Breast epithelium (tissue), 4 donors: ENCODE data around the gene ENG. TPM values are rescaled to one million over a fixed set of nuclear protein-coding genes. Genes with fewer than 3 reads are reported as not detected.

Experiments
- DNase-seq, 2 donors: peaks; one replicate each; pipeline ENCODE4 v3.0.0-alpha.2; 2019; ENCODE audit warnings: low spot score in 2 of 2
- H3K27ac ChIP-seq, 2 donors: fragments of 200-600 bp; sonication (generic) in 1 of 2; one replicate each; pipeline ENCODE4 v1.5.1; 2016 to 2019; ENCODE audit warnings: mild to moderate bottlenecking in 1 of 2
- H3K27me3 ChIP-seq, 2 donors: fragments of 200-600 bp; sonication (generic) in 1 of 2; one replicate each; pipeline versions ENCODE4 v1.5.1 to v1.6.0; 2017 to 2019; ENCODE audit warnings: control low read depth in 1 of 2, mild to moderate bottlenecking in 1 of 2
- H3K36me3 ChIP-seq: fragments of 200-600 bp; one replicate; pipeline ENCODE4 v1.5.1; 2019
- H3K4me1 ChIP-seq, 2 donors: fragments of 200-600 bp; sonication (generic); one replicate each; pipeline ENCODE4 v1.5.1; 2016 to 2019; ENCODE audit warnings: control low read depth in 1 of 2
- H3K4me3 ChIP-seq, 3 donors: fragments of 200-600 bp; sonication (generic); 1 replicate in 2 of 3; 2 replicates in 1 of 3; pipeline ENCODE4 v1.5.1; 2016 to 2019; ENCODE audit warnings: mild to moderate bottlenecking in 3 of 3, moderate library complexity in 2 of 3
- H3K9me3 ChIP-seq, 2 donors: fragments of 200-600 bp; sonication (generic) in 1 of 2; one replicate each; pipeline ENCODE4 v1.5.1; 2016 to 2019; ENCODE audit warnings: control low read depth in 1 of 2
- CTCF ChIP-seq, 3 donors: fragments of 450-650 bp; IDR thresholded peaks; one replicate each; pipeline ENCODE4 v1.5.1; 2016 to 2017; ENCODE audit warnings: antibody characterized with exemption in 3 of 3, mild to moderate bottlenecking in 3 of 3, moderate library complexity in 3 of 3
- POLR2A ChIP-seq: fragments of 450-650 bp; IDR thresholded peaks from one replicate; pipeline ENCODE4 v1.6.1; 2016; ENCODE audit warnings: antibody characterized with exemption, mild to moderate bottlenecking, moderate library complexity
- POLR2AphosphoS5 ChIP-seq, 3 donors: sonication (generic); formaldehyde crosslinking; IDR thresholded peaks; one replicate each; pipeline ENCODE4 v1.6.1; 2017; ENCODE audit warnings: antibody characterized with exemption in 3 of 3
- intact Hi-C: fragments of 100-400 bp; cut with DNase I; formaldehyde crosslinking; loops from one replicate; pipeline ENCODE4 v1.15.1; 2023; ENCODE audit warnings: low total_unique reads
- total RNA-seq, 3 donors: library from RNA; depleted of rRNA; stranded (reverse); fragments of >200 nt; gene quantifications; one replicate each; pipeline ENCODE4 v1.1.0, GENCODE V29; 2016

ENG gene
- total RNA-seq, 3 donors from 2014 or later = 21.5 to 50.8 (median 30.9) TPM

GRCh38 chr9:127805620-127806019 is 48.8 kb downstream of the ENG start:
- no peak overlapping the region for H3K4me3 ChIP-seq
- intact Hi-C loops = no loop called here
- peaks cover 9 to 10% of the 10 kb centered on the region in 2 donors for H3K4me1 ChIP-seq
- no peaks in the 10 kb centered on the region for H3K9me3 ChIP-seq
- no peak overlapping the region for H3K27ac ChIP-seq
- H3K36me3 ChIP-seq = peaks cover 4% of the 10 kb centered on the region
- no peak for TF ChIP-seq POLR2A
- TF ChIP-seq CTCF (IDR thresholded peaks at IDR 0.05) = no peak
- no peak for TF ChIP-seq POLR2AphosphoS5 (IDR thresholded peaks at IDR 0.05)
- no peaks in the 10 kb centered on the region for H3K27me3 ChIP-seq
- no peak for DNase-seq

DNA sequence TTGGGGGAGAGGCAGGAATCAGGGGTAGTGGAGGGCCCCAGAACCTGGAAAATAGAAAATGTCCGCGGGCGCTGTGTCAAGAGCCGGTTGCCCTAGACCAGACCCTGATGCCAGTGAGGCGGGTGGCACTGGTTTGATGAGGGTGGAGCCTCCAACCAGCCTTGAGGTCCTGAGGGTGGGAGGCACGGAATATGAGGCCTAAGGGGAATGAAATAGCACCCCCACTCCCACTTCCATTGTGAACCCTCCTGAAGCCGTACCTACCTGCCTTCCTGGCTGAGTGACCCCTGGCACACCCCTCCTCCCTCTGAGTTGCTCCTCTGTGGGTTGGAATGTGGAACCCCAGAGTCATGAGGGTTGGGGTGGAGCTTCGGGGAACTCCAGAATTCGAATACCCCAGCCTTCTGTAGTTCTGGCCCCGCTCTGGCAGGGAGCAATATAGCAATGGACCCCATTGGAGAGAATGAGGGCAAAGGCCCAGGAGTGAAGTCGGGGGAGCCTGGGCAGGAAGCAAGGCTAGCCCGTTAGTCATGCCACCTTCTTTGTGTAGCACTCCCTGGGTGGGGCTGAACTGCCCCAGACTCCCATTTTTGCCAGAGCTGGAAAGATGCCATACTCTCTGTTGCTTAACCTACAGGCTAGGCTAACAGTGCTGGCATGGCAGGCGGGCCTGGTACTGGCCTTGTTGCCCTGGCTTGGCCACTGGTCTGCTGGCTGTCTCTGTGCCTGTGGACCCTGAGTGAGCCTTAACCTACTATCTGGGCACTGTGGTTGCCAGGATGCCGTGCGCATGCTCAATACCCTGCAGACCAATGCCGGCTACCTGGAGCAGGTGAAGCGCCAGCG is 50.7 kb downstream of the ENG start:
- Histone ChIP-seq H3K4me3 (peak overlapping the region; percentile 66 to 77 (median 73)), H3K36me3 (peaks cover 4% of the 10 kb centered on the region), H3K27ac (peak overlapping the region; percentile 92 to 96), H3K9me3 (no peaks in the 10 kb centered on the region), H3K27me3 (no peaks in the 10 kb centered on the region), H3K4me1 (peaks cover 9 to 10% of the 10 kb centered on the region in 2 donors)
- no peak for DNase-seq
- no peak for TF ChIP-seq POLR2AphosphoS5 (IDR thresholded peaks at IDR 0.05)
- TF ChIP-seq POLR2A = no peak
- no peak for TF ChIP-seq CTCF (IDR thresholded peaks at IDR 0.05)
- intact Hi-C loops = no loop called here

DNA sequence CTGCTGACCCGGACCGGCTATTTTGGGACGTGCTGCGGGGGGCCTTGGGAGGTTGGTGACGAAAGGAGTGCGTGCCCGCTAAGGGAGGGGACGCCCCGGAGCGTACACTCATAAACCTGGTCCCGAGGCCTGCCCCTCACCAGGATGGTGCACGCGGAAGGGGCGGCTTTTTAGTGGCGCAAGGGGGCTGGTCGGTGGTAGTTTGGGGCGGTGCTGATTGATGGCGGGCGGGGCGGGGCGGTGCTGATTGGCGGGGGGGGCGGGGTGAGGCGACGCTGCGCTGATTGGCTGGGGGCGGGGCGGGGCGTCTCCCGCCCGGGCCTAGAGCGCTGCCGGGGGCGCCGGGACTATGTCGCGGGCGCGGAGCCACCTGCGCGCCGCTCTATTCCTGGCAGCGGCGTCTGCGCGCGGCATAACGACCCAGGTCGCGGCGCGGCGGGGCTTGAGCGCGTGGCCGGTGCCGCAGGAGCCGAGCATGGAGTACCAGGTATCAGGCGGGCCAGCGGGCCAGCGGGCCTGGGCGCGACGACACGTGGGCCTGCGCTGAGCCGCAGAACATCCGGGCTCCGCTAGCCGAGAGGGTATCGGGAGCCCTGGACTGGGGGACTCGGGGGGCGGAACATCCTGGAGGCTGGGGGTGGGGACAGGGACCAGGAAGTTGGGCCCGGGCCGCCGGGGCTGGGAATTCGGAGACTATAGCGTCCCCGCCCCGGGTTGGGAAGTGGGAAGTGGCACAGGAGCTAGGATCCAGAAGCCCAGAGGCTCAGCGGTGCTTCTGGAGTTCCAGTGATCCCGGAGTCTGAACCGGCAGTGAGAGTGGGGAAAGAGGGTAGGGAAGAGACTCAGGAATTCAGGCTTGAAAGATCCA is 51.6 kb downstream of the ENG start, which contains the start of gene FPGS:
FPGS (plus strand) TSS at position 307 of the 868 bp plus-strand sequence; CDS start at position 350, 43 bp downstream.
- Histone ChIP-seq H3K27me3 (no peaks in the 10 kb centered on the region), H3K36me3 (peaks cover 4% of the 10 kb centered on the region), H3K9me3 (no peaks in the 10 kb centered on the region), H3K4me3 (peak within 1 kb of the TSS; percentile 66 to 77 (median 73)), H3K4me1 (peaks cover 9 to 10% of the 10 kb centered on the region in 2 donors), H3K27ac (peak within 1 kb of the TSS; percentile 92 to 96)
- intact Hi-C loops = no loop called here
- peak; percentile 79 for DNase-seq
- TF ChIP-seq POLR2AphosphoS5 (IDR thresholded peaks at IDR 0.05) (peak; percentile 49 to 85 (median 62)), POLR2A (no peak), CTCF (IDR thresholded peaks at IDR 0.05) (no peak)

DNA sequence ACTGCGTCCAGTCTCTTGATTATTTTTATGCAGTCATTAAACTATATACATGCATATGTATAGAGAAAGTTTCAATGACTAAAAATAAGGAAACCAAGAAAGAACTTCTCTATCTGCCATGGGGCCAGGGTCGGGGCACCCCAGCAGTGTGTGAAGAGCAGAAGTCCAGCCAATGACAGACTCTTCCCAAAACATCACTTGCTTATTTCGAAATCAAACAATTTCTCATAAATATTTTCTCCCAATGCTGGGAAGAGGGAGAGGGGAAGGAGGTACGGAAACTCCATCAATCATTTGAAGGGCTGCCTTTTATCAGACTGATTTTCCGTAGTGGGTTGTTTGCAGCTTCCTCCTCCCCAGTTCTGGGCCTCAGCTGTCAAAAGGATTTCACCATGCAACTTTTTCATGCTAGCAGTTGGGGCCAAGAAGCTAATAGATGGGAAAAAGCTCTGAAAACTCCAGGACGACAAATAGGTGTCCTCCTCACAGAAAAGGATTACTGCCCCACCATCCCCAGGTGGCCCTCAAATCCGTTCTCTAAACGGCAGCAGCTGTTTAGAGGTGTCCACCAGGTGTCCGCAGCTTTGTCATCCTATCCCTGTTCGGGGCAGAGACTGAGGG is 52.4 kb downstream of the ENG start:
- H3K4me3 ChIP-seq = peak overlapping the region; percentile 66 to 77 (median 73)
- intact Hi-C loops = no loop called here
- no peaks in the 10 kb centered on the region for H3K9me3 ChIP-seq
- H3K4me1 ChIP-seq = peaks cover 9 to 15% of the 10 kb centered on the region in 2 donors
- no peaks in the 10 kb centered on the region for H3K27me3 ChIP-seq
- H3K27ac ChIP-seq = peak overlapping the region; percentile 92 to 96
- peaks cover under 1% of the 10 kb centered on the region for H3K36me3 ChIP-seq
- TF ChIP-seq POLR2A (no peak), CTCF (IDR thresholded peaks at IDR 0.05) (peak in 2 of 3 donors; percentile 25 to 36), POLR2AphosphoS5 (IDR thresholded peaks at IDR 0.05) (peak in 1 of 3 donors; percentile 20)
- DNase-seq = no peak
